ENCODE results near the gene DNAJC1.

DNA sequence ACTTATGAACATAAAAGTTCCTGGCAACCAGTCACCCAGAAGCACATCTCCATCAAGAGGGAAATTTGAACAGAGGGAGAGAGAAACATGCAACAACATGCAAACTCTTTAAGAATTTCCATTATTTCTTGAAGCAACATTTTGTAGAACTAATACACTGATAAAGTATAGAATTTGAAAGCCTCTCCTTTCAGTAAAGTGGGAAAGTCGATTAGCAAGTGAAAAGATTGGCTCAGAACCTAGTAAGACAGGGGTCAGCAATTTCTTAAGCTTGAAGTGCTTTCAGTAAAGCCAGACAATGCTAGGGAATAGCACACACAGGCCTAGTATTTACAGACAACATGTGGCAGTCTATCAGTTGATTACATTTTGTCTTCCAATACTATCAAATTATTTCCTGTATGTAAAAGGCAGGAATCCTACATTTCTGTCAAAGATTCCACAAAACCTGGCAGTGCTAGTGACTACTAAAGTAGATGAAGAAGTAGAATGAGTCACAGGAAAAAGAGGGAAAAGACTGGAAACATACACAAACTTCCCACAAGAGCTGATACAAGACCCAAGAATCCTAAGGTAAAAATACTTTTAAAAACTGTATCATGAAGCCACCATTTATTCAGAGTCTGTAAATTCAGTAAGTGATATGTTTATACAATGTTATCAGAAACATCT lies 25.2 kb downstream of the DNAJC1 start:
- TF ChIP-seq, protein P1, sequence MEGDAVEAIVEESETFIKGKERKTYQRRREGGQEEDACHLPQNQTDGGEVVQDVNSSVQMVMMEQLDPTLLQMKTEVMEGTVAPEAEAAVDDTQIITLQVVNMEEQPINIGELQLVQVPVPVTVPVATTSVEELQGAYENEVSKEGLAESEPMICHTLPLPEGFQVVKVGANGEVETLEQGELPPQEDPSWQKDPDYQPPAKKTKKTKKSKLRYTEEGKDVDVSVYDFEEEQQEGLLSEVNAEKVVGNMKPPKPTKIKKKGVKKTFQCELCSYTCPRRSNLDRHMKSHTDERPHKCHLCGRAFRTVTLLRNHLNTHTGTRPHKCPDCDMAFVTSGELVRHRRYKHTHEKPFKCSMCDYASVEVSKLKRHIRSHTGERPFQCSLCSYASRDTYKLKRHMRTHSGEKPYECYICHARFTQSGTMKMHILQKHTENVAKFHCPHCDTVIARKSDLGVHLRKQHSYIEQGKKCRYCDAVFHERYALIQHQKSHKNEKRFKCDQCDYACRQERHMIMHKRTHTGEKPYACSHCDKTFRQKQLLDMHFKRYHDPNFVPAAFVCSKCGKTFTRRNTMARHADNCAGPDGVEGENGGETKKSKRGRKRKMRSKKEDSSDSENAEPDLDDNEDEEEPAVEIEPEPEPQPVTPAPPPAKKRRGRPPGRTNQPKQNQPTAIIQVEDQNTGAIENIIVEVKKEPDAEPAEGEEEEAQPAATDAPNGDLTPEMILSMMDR (IDR thresholded peaks at IDR 0.05), result no peak
- no peak for TF ChIP-seq ZFX (IDR thresholded peaks at IDR 0.05; ENCODE audit: borderline replicate concordance)

Data from 22Rv1 (cell line).